SK-N-SH (cell line): ENCODE data around the gene DPH7.
"Not testable (repeated sequence)": the region's sequence is repeated elsewhere in the genome, so short reads cannot be mapped to it uniquely, and the experiment has no call there.

Experiments used
- CHD2 ChIP-seq: fragments of 150-350 bp; IDR thresholded peaks from 2 replicates; pipeline ENCODE4 v1.6.1; 2018; ENCODE audit warnings: low read length; ENCODE audit not compliant: partially characterized antibody
- CTCF ChIP-seq: fragments of 200-600 bp; sonication (generic); IDR thresholded peaks from 2 replicates; pipeline ENCODE4 v1.6.1; 2017; ENCODE audit warnings: antibody characterized with exemption, mild to moderate bottlenecking, moderate library complexity
- EP300 ChIP-seq, 2 experiments: IDR thresholded peaks; 2 replicates each; pipeline versions ENCODE4 v1.4.0 to v1.6.1; 2012; ENCODE audit warnings: borderline replicate concordance in 1 of 2, low read depth in 1 of 2, low read length in 1 of 2
- EZH2phosphoT487 ChIP-seq: fragments of 200-600 bp; sonication (generic); IDR thresholded peaks from 2 replicates; pipeline ENCODE4 v1.6.1; 2017; ENCODE audit warnings: low read depth, mixed run types, mild to moderate bottlenecking, antibody characterized with exemption, moderate library complexity, borderline replicate concordance
- GABPA ChIP-seq: IDR thresholded peaks from 2 replicates; pipeline ENCODE4 v1.4.0; 2012; ENCODE audit warnings: low read depth, mild to moderate bottlenecking
- GATA2 ChIP-seq: sonication (generic); formaldehyde crosslinking; IDR thresholded peaks from 2 replicates; pipeline ENCODE4 v1.5.0; 2020; ENCODE audit warnings: mild to moderate bottlenecking, missing genetic modification reagents
- POLR2AphosphoS5 ChIP-seq: IDR thresholded peaks from 2 replicates; pipeline ENCODE4 v1.6.1; 2012; ENCODE audit warnings: low read depth, low read length
- RFX5 ChIP-seq: IDR thresholded peaks from 2 replicates; pipeline ENCODE4 v1.6.1; 2012; ENCODE audit warnings: mild to moderate bottlenecking, improper control_type of control experiment, low read length
- SIN3A ChIP-seq: IDR thresholded peaks from 2 replicates; pipeline ENCODE4 v1.6.1; 2012; ENCODE audit warnings: low read depth, mild to moderate bottlenecking, low read length, moderate library complexity, borderline replicate concordance
- SMC3 ChIP-seq: IDR thresholded peaks from 2 replicates; pipeline ENCODE4 v1.6.1; 2012; ENCODE audit warnings: low read depth, low read length, improper control_type of control experiment

- TF ChIP-seq CTCF; POLR2AphosphoS5; CHD2; GABPA; SMC3; RFX5; EZH2phosphoT487; EP300 (IDR thresholded peaks at IDR 0.05; ENCODE audit: borderline replicate concordance in 1 of 2, low read depth in 1 of 2, low read length in 1 of 2); GATA2; SIN3A: not testable (repeated sequence)
Measured at GRCh38 chr9:137622211-137622610, 43.5 kb upstream of the DPH7 start.
